K562 (cell line): ENCODE measurements around the gene ZNF557. TPM values are rescaled to one million over a fixed set of nuclear protein-coding genes. Genes with fewer than 3 reads are reported as not detected.
A peak's percentile ranks its signal among the peaks of the same experiment; 100 is the strongest.

Experiments used
- CCAR2 ChIP-seq: fragments of 200-400 bp; formaldehyde crosslinking; IDR thresholded peaks from 2 replicates; pipeline ENCODE4 v1.6.1; 2017; ENCODE audit warnings: mild to moderate bottlenecking, low read depth, low read length
- FOXJ2 ChIP-seq: fragments of 200-800 bp; sonication (Bioruptor generic); IDR thresholded peaks from 2 replicates; pipeline ENCODE4 v1.6.1; 2016; ENCODE audit warnings: missing genetic modification characterization, missing compliant biosample characterization
- KDM5B ChIP-seq: fragments of 200-600 bp; sonication (generic); IDR thresholded peaks from 2 replicates; pipeline ENCODE4 v1.6.1; 2012; ENCODE audit warnings: low read depth, mild to moderate bottlenecking, moderate library complexity, low read length, control low read depth, inconsistent platforms; ENCODE audit not compliant: insufficient replicate concordance
- MAZ ChIP-seq, 2 experiments: fragments of 450-650 bp in 1 of 2; sonication (generic) in 1 of 2; formaldehyde crosslinking; IDR thresholded peaks in 1 of 2; conservative IDR thresholded peaks in 1 of 2; 2 replicates each; pipeline versions ENCODE4 v1.4.0 to v1.5.0; 2020; ENCODE audit warnings: mild to moderate bottlenecking in 1 of 2, missing genetic modification reagents in 1 of 2
- NCOA1 ChIP-seq: fragments of 450-650 bp; IDR thresholded peaks from 2 replicates; pipeline ENCODE4 v1.6.1; 2016; ENCODE audit warnings: low read depth
- NFIX ChIP-seq: fragments of 250-450 bp; sonication (Bioruptor Pico); IDR thresholded peaks from 2 replicates; pipeline ENCODE4 v1.4.0; 2020; ENCODE audit warnings: low read depth, mild to moderate bottlenecking, moderate library complexity
- NR1H2 ChIP-seq: sonication (generic); formaldehyde crosslinking; IDR thresholded peaks from 2 replicates; pipeline ENCODE4 v1.4.0; 2020; ENCODE audit warnings: mild to moderate bottlenecking, missing genetic modification reagents
- PHF20 ChIP-seq: fragments of 450-650 bp; IDR thresholded peaks from 2 replicates; pipeline ENCODE4 v1.6.1; 2018; ENCODE audit not compliant: partially characterized antibody
- PHF8 ChIP-seq: fragments of 200-600 bp; sonication (generic); IDR thresholded peaks from 2 replicates; pipeline ENCODE4 v1.6.1; 2012; ENCODE audit warnings: mixed run types, mild to moderate bottlenecking, inconsistent platforms, low read length, moderate library complexity, borderline replicate concordance
- SAP30 ChIP-seq: fragments of 200-600 bp; sonication (generic); IDR thresholded peaks from 2 replicates; pipeline ENCODE4 v1.6.1; 2012; ENCODE audit warnings: borderline replicate concordance, low read depth, mild to moderate bottlenecking, moderate library complexity, low read length, control low read depth, inconsistent platforms; ENCODE audit not compliant: insufficient read depth, poor library complexity, severe bottlenecking
- TAF1 ChIP-seq: IDR thresholded peaks from 2 replicates; pipeline ENCODE4 v1.6.1; 2011; ENCODE audit warnings: mild to moderate bottlenecking, low read length, moderate library complexity; ENCODE audit not compliant: insufficient read depth, control insufficient read depth, severe bottlenecking; ENCODE audit errors: extremely low read depth
- TBL1XR1 ChIP-seq, 2 experiments: IDR thresholded peaks; 2 replicates each; pipeline ENCODE4 v1.6.1; 2012; ENCODE audit warnings: improper control_type of control experiment in 2 of 2, low read length in 2 of 2, mild to moderate bottlenecking in 1 of 2
- ZBED1 ChIP-seq: IDR thresholded peaks from 2 replicates; pipeline ENCODE4 v1.6.1; 2014
- ZBTB7A ChIP-seq: IDR thresholded peaks from 2 replicates; pipeline ENCODE4 v1.6.1; 2011; ENCODE audit warnings: low read depth, mild to moderate bottlenecking, low read length, moderate library complexity, borderline replicate concordance; ENCODE audit not compliant: control insufficient read depth
- ZNF174 ChIP-seq: fragments of 250-450 bp; sonication (Bioruptor Pico); IDR thresholded peaks from 2 replicates; pipeline ENCODE4 v1.4.0; 2020; ENCODE audit warnings: mild to moderate bottlenecking
- ZNF41 ChIP-seq: fragments of 250-450 bp; sonication (Bioruptor Pico); conservative IDR thresholded peaks from 2 replicates; pipeline ENCODE4 v1.4.0; 2020; ENCODE audit warnings: mild to moderate bottlenecking
- polyA plus RNA-seq, 8 experiments: library from polyadenylated mRNA; depleted of rRNA in 4 of 8; stranded (reverse) in 5 of 8; unstranded in 3 of 8; fragments of >200 nt; fragmentation: Nextera tagmentation in 2 of 8; fragmentation: Illumina TruSeq in 1 of 8; extraction: Ambion mirVana in 2 of 8; extraction: Trizol in 1 of 8; gene quantifications; 2 replicates each; pipeline versions ENCODE4 v1.2.1 to v1.2.3, GENCODE V29; 2011 to 2014; ENCODE audit warnings: inconsistent platforms in 1 of 8, missing spikeins in 1 of 8
- total RNA-seq, 7 experiments: library from RNA; depleted of rRNA in 6 of 7; stranded (reverse); fragments of >200 nt in 6 of 7; fragmentation: Illumina TruSeq in 2 of 7; extraction: Trizol in 2 of 7; gene quantifications; 2 replicates each; pipeline versions ENCODE4 v1.2.1 to v1.2.3, GENCODE V29; 2011 to 2021; ENCODE audit warnings: low replicate concordance in 1 of 7
- TF ChIP-seq, protein P1 (sequence below): fragments of 450-650 bp; IDR thresholded peaks from 2 replicates; pipeline ENCODE4 v1.6.1; 2016; ENCODE audit warnings: borderline replicate concordance
- TF ChIP-seq, protein P2 (sequence below): sonication (generic); formaldehyde crosslinking; IDR thresholded peaks from 2 replicates; pipeline ENCODE4 v1.8.0; 2022; ENCODE audit warnings: missing genetic modification reagents, mild to moderate bottlenecking, moderate library complexity, borderline replicate concordance
- TF ChIP-seq, protein P3 (sequence below): fragments of 450-650 bp; formaldehyde crosslinking; IDR thresholded peaks from 2 replicates; pipeline ENCODE4 v1.4.0; 2020; ENCODE audit warnings: mild to moderate bottlenecking, moderate library complexity
- TF ChIP-seq, protein P4 (sequence below): IDR thresholded peaks from 2 replicates; pipeline ENCODE4 v1.6.1; 2012; ENCODE audit warnings: low read depth, low read length, improper control_type of control experiment, borderline replicate concordance

The ZNF557 gene
- total and polyA plus RNA-seq, 9 of the 15 experiments (the other 6 are each of a cell fraction or from before 2014, with no cell fraction given): 2.2 to 6.6 (median 4.4) TPM

DNA sequence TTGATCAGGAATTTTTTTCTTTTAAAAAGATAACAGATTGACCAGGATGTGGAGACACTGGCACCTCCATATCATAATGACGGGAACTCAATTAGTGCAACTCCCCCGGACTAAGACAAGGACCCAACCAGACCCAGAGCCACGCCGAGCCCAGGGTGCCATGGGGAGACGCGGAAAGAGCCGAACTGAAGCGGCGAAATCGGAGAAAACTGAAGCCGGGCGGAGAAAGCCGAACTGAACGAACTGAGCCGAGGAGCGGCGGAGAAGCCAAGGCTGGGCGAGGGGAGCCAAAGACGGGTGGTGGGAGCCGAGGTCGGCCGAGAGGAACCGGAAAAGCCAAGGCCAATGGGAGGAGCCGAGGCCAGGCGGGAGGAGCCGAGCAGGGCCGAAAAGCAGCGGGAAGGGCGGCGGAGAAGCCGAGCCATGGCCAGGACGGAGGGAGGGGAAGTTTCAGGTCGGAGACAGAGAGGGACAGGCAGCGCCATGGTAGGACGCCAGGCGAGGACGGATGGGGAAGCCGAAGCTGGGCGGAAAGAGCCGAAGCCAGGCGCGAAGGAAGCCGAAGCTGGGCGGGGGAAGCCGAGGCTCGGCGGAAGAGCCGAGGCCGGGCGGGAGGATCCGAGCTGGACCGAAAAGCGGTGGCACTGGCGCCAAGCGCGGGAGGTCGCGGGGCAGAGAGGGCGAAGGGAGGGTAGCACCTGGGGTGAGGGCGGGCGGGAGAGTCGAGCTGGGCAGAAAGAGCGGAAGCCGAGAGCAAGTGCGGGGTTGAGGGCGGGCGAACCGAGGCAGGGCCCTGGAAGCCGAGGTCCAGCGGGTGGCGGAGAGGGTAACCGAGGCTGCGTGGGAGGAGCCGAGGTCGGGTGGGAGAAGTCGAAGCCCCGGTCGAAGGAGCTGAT is 29.4 kb downstream of the ZNF557 start (continued):
- TF ChIP-seq NFIX (CRISPR knock-in tag) (no peak), FOXJ2 (tag) (no peak), TBL1XR1 (IDR thresholded peaks at IDR 0.05; ENCODE audit: low read length in 2 of 2) (peak in 1 of 2 experiments; percentile 44; a peak in 1 of 4 replicates), KDM5B (peak; percentile 71), NCOA1 (peak; percentile 49; the same call in 1 of the 2 replicates), MAZ (CRISPR knock-in tag; conservative IDR thresholded peaks at IDR 0.05 in 1 of 2, IDR thresholded peaks at IDR 0.05 in 1 of 2) (peak; percentile 17 to 24; a peak in 1 of 4 replicates), TAF1 (peak; percentile 42), NR1H2 (CRISPR knock-in tag) (no peak), CCAR2 (no peak), PHF20 (peak; percentile 34), ZNF174 (no peak), ZBTB7A (peak; percentile 48; the same call in 1 of the 2 replicates), ZBED1 (0 out of 2 replicates have a peak, but pooled peaks have one; percentile 52), SAP30 (no peak), ZNF41 (no peak), PHF8 (peak; percentile 74; the same call in 1 of the 2 replicates)
- TF ChIP-seq, protein P1, sequence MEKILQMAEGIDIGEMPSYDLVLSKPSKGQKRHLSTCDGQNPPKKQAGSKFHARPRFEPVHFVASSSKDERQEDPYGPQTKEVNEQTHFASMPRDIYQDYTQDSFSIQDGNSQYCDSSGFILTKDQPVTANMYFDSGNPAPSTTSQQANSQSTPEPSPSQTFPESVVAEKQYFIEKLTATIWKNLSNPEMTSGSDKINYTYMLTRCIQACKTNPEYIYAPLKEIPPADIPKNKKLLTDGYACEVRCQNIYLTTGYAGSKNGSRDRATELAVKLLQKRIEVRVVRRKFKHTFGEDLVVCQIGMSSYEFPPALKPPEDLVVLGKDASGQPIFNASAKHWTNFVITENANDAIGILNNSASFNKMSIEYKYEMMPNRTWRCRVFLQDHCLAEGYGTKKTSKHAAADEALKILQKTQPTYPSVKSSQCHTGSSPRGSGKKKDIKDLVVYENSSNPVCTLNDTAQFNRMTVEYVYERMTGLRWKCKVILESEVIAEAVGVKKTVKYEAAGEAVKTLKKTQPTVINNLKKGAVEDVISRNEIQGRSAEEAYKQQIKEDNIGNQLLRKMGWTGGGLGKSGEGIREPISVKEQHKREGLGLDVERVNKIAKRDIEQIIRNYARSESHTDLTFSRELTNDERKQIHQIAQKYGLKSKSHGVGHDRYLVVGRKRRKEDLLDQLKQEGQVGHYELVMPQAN: no peak
- TF ChIP-seq, protein P2, sequence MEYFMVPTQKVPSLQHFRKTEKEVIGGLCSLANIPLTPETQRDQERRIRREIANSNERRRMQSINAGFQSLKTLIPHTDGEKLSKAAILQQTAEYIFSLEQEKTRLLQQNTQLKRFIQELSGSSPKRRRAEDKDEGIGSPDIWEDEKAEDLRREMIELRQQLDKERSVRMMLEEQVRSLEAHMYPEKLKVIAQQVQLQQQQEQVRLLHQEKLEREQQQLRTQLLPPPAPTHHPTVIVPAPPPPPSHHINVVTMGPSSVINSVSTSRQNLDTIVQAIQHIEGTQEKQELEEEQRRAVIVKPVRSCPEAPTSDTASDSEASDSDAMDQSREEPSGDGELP (CRISPR knock-in tag): peak; percentile 56; the same call in 1 of the 2 replicates
- TF ChIP-seq, protein P3, sequence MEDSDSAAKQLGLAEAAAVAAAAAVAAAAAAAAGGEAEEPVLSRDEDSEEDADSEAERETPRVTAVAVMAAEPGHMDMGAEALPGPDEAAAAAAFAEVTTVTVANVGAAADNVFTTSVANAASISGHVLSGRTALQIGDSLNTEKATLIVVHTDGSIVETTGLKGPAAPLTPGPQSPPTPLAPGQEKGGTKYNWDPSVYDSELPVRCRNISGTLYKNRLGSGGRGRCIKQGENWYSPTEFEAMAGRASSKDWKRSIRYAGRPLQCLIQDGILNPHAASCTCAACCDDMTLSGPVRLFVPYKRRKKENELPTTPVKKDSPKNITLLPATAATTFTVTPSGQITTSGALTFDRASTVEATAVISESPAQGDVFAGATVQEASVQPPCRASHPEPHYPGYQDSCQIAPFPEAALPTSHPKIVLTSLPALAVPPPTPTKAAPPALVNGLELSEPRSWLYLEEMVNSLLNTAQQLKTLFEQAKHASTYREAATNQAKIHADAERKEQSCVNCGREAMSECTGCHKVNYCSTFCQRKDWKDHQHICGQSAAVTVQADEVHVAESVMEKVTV (CRISPR knock-in tag): peak; percentile 97
- TF ChIP-seq, protein P4, sequence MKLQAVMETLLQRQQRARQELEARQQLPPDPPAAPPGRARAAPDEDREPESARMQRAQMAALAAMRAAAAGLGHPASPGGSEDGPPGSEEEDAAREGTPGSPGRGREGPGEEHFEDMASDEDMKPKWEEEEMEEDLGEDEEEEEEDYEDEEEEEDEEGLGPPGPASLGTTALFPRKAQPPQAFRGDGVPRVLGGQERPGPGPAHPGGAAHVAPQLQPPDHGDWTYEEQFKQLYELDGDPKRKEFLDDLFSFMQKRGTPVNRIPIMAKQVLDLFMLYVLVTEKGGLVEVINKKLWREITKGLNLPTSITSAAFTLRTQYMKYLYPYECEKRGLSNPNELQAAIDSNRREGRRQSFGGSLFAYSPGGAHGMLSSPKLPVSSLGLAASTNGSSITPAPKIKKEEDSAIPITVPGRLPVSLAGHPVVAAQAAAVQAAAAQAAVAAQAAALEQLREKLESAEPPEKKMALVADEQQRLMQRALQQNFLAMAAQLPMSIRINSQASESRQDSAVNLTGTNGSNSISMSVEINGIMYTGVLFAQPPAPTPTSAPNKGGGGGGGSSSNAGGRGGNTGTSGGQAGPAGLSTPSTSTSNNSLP: no peak
